HepG2 (cell line): ENCODE results near the gene KRT6B.

Source experiments
- GABPA ChIP-seq, 2 experiments: IDR thresholded peaks; 2 replicates each; pipeline ENCODE4 v1.6.1; 2011 to 2016; ENCODE audit warnings: low read depth in 2 of 2, low read length in 1 of 2, missing biosample characterization in 1 of 2, missing genetic modification characterization in 1 of 2
- RAD21 ChIP-seq: fragments of 450-650 bp; formaldehyde crosslinking; IDR thresholded peaks from 2 replicates; pipeline ENCODE4 v1.5.0; 2020; ENCODE audit warnings: mild to moderate bottlenecking
- ZBTB1 ChIP-seq: sonication (generic); formaldehyde crosslinking; IDR thresholded peaks from 2 replicates; pipeline ENCODE4 v1.4.0; 2020; ENCODE audit warnings: missing genetic modification reagents, borderline replicate concordance

DNA sequence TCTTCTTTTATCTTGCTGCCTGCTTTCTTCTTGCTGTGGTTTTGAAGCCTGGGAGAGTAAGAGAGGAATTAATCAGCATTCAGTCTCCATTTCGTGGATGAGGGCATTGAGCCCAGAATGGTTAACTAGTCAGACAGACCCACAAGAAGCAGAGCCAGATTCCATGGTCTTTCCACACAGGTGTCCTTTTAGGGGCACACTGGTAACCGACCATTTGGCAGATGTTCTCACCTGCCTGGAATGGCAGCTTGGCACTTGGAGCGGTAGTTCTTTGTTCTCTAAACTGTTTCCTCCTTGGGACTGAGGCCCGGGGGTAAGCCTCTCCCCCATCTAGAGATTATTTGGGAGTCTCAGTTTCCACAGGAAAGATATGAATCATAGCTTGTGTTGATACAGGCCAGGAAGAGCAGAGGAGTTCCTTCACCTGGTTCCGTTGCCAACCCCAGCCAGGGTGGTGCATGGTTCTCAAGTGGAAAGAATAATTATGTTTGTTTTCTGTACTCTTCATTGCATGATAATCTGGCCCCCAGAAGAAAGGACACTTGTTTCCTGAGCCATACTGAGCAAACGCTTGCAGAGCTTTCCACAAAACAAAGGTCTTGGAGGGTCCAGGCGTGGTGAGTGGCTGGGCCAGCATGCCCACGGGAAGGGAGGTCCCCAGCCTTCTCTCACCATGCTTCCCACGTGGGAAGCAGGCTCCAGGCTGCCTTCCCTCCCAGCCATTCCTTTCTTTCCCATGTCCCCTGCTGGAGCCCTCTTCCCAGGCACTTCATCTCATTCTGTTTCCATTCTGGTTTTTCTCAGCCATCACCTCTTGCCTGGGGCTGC, 15.7 kb downstream of the KRT6B start:
- TF ChIP-seq RAD21 (CRISPR knock-in tag) (no peak), ZBTB1 (no peak), GABPA (IDR thresholded peaks at IDR 0.05; ENCODE audit: low read depth, low read length) (no peak), GABPA (CRISPR knock-in tag; IDR thresholded peaks at IDR 0.05; ENCODE audit: low read depth) (no peak)
